Hematopoietic multipotent progenitor cell treated with erythropoietin and hydrocortisone succinate and interleukin-3 and kit ligand, for 15 days (in vitro differentiated cells): ENCODE data around the gene CLASP2.
"Not testable (repeated sequence)": the region's sequence is repeated elsewhere in the genome, so short reads cannot be mapped to it uniquely, and the experiment has no call there.

Experiments
- DNase-seq: peaks from one replicate; pipeline ENCODE4 v3.0.0-alpha.2; 2015; ENCODE audit warnings: low spot score

The CLASP2 gene

DNA sequence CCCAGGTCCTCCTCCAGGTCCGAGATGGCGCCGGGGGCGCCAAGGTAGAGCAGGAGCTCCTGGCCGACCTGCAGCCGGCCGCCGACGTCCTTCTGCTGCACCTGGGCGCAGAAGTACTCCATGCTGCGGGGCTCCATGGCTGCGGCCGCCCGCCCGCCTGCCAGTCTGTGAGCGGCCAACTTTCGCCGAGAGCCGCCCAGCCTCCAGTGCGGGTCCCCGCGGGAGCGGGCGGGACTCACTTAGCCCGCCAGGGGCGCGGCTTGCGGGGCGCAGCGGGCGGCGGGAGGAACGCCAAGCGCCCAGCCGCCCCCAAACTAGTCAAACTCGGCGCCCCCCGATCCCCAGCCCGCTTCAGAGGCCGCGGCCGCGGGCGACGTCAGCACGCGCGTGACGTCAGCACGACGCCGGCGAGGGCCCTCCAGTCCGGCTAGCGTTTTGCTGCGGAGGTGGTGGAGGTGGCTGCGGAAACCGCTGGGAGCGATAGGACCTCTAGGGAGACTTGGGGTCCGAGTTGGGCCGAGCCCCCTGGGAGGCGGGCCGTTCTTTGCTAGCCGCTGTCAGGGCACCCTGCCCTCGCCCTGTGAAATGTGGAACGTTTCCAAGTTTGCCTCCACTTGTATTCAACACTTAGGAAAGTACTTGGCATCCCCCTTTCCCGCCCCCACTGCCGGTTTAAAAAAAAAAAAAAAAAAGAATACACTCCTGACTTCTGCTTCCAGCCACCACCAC is at the start of gene CLASP2:
Gene CLASP2 (minus strand): TSS at position 389 of the 729 bp plus-strand sequence. CDS start 252 bp downstream, at position 137.
- peak; percentile 82 for DNase-seq

DNA sequence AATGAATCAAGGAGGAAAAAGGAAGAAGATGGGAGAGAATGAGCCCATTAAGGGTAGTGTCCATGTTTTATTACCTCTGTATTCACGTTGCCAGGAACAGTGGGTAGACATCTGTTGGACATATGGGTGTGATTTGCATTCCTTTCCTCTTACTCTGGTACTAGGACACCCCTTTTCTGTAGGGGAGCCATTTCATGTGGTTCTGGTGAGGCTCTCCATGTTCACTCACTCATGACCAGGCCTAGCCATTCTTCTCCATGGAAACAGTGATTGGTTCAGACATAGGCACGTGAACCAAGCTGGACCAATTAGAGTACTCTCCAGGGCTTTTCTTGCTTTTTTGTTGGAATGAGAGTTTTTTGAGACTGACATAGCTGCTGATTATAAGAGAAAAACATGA is 40.8 kb upstream of the CLASP2 start:
- no peak for DNase-seq

GRCh38 chr3:33758281-33758680 is 40.2 kb upstream of the CLASP2 start:
- no peak for DNase-seq

DNA sequence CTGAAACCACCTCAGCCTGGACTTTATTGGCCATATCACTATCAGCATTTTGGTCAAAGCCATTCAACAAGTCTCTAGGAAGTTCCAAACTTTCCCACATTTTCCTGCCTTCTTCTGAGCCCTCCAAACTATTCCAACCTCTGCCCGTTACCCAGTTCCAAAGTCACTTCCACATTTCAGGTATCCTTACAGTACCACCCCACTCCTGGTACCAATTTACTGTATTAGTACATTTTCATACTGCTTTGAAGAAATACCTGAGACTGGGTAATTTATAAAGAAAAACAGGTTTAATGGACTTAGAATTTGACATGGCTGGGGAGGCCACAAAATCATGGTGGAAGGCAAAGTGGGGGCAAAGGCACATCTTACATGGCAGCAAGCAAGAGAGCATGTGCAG is 36.3 kb upstream of the CLASP2 start:
- DNase-seq: not testable (repeated sequence)

DNA sequence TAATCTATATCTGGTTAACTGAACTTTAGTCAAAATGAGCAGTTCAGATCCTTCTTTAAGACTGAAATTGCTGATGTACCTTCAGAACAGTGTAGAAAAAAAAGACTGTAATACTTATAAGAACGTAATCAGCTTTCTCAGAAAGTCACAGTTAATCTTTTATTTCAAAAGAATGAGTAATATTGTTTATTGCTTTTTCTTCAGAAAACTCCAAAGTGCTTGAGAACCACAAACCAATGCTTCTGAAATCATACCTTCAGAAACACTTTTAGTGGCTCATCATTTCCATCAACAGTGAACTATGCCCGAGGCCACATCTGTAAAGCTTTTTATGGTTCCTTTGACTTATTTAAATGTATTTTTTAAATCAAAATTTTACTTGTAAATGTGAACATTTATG is 33.3 kb upstream of the CLASP2 start:
- DNase-seq: no peak

- no peak for DNase-seq
These were observed 32.1 kb upstream of the CLASP2 start for GRCh38 chr3:33750211-33750548.

DNA sequence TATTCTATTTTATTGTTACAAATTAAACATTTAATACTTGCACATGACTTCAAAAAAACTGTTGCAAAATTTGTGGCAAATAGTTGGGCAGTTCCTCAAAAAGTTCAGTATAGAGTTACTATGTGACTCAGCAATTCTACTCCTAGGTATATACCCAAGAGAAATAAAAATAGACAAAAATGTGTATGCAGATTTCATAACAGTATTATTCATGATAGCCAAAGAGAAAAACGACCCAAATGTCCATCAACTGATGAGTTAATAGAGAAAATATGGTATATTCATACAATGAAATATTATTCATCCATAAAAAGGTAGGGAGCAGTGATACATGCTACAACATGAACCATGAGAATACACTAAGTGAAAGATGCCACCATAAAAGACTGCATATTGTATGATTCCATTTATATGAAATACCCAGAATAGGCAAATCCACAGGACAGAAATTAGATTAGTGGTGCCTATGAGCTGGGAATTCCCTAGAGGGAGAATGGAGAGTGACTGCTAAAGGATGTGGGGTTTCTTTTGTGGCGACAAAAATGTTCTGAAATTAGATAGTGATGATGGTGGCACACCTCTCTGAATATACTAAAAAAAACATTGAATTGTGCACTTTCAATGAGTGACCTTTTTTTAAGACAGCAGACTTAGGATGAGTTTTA is 31.6 kb upstream of the CLASP2 start:
- DNase-seq: no peak

DNA sequence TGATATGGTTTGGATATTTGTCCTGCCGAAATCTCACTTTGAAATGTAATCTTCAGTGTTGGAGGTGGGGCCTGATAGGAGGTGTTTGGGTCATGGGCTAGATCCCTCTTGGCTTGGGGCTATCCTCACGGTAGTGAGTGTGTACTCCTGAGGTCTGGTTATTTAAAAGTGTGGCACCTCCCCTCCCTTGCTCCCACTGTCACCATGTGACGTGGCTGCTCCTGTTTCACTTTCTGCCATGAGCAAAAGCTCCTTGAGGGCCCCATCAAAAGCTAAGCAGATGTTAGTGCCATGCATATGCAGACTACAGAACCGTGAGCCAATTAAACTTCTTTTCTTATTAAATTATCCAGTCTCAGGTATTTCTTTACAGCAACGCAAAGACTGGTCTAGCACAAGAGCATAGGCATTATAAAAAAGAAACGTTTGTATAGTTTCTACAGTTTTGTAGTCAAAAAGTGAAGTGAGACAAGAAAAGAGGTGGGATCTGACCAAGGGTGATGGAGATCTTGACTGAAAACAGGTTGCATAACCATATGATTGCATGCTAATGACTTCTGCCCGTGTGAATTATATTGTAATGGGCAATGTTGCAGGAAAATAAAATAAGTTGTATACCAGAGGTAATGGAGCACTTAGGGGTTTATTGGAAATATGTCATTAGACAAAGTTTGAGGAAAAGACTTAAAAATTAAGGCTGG is 28.5 kb upstream of the CLASP2 start:
- DNase-seq: no peak

DNA sequence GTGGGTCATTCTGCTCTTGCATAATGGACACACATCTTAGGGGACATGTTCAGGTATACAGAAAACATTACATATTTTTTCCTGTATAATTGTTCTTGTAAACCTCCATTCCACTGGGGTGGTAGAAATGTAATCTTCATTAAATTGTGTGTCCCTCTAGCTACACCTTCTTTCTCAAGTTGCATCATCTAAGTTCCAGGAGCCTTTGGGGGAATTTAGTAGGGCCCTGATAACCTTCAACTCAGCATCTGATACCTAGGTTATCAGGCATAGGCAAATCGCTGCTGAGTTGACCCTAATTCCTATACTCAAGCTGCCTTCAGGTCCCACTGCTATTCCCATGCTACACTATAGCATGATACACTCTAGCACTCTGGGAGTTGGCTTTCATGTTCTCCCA is 19.1 kb upstream of the CLASP2 start:
- DNase-seq: no peak

DNA sequence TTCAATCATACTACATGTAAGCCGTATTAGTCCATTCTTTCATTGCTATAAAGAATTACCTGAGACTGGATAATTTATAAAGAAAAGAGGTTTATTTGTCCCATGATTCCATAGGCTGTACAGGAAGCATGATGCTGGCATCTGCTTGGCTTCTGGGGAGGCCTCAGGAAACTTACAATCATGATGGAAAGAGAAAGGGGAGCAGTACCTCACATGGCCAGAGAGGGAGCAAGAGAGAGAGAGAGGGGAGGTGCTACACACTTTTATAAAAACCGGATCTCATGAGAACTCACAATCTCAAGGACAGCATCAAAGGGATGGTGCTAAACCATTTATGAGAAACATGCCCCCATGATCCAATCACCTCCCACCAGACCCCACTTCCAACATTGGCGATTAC is 14.3 kb upstream of the CLASP2 start:
- peak; percentile 14 for DNase-seq

DNA sequence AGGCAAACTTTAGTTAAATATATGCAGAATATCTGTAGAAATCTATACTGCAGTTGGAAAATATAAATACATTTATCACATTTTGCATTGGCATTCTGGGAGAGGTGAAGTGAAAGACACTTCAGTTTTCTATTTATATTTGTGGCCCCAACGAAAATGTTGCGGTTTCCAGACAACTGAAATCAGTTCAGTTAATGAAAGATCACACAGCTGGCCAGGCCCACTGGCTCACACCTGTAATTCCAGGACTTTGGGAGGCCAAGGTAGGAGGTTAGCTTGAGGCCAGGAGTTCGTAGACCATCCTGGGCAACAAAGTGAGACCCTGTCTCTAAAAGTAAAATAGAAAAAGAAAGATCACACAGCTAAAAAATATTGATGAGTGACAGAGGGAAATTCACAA is 11.9 kb upstream of the CLASP2 start:
- DNase-seq: no peak

- no peak for DNase-seq
These were observed 6.2 kb upstream of the CLASP2 start for GRCh38 chr3:33724256-33724655.

GRCh38 chr3:33722626-33723370 is 4.7 kb upstream of the CLASP2 start:
- DNase-seq: no peak

- DNase-seq: no peak
These were observed 4.1 kb upstream of the CLASP2 start for GRCh38 chr3:33722191-33722590.

DNA sequence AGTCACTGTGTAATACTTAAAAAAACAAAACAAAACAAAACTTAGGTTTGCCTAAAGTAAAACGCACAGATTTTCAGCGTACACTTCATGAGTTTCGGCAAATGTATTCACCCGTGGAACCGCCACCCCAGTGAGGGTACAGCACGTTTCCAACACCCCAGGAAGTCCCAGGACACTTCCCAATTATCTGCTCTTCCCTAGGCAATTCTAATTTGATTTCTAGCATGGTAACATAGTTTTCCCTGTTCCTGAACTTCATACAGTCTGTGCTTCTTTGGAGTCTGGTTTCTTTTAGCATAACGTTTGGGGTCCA is 497 bp upstream of the CLASP2 start:
- no peak for DNase-seq

- peak; percentile 58 for DNase-seq
These were observed 513 bp downstream of the CLASP2 start for GRCh38 chr3:33717616-33717865.

DNA sequence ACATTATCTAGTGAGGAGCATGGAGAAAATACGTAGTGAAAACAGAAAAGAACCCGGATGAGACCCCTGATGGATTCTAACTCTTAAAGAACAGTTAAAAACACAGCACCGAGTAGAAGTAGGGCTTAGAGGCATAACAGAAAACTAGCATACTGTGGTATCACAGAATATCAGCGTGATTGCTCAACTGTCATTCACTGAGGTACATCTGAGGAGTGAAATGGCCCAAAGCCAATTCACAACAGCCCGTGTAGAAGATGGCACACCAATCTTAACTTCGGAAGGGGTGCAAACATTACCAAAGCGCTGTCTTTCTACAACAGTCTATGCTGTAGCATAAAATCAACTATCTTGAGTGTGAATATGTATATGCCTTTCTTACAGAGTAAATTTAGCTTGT is 1.8 kb downstream of the CLASP2 start:
- peak; percentile 8 for DNase-seq

- DNase-seq: no peak
These were observed 7.0 kb downstream of the CLASP2 start for GRCh38 chr3:33711100-33711499.

GRCh38 chr3:33706056-33706455 is 12.0 kb downstream of the CLASP2 start:
- DNase-seq: no peak

DNA sequence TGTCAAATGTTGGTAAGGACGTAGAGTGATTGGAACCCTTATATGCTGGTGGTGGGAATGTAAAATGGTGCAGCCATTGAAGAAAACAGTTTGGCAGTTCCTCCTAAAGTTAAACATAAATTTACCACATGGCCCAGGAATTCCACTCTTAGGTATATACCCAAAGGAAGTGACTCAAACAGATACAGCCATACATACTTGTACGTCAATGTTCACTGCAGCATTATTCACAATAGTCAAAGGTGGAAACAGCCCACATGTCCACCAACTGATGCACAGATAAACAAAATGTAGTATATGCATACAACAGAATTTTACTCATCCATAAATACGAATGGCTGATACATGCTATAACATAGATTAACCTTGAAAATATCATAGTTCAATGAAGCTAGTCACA is 13.2 kb downstream of the CLASP2 start:
- DNase-seq: no peak

- no peak for DNase-seq
These were observed 18.8 kb downstream of the CLASP2 start for GRCh38 chr3:33699275-33699674.

GRCh38 chr3:33694944-33695343 is 23.1 kb downstream of the CLASP2 start:
- no peak for DNase-seq

GRCh38 chr3:33690341-33690740 is 27.7 kb downstream of the CLASP2 start:
- DNase-seq: no peak
